IMR-90 (cell line): Measurements from ENCODE around the gene CCDC87.

Source experiments
- FOS ChIP-seq: fragments of 150-350 bp; IDR thresholded peaks from 2 replicates; pipeline ENCODE4 v1.6.1; 2016; ENCODE audit warnings: low read depth, low read length
- MXI1 ChIP-seq: IDR thresholded peaks from 2 replicates; pipeline ENCODE4 v1.6.1; 2012; ENCODE audit warnings: low read depth, mild to moderate bottlenecking, low read length, moderate library complexity, borderline replicate concordance
- NFE2L2 ChIP-seq: fragments of 150-350 bp; IDR thresholded peaks from 2 replicates; pipeline ENCODE4 v1.6.1; 2016; ENCODE audit warnings: low read depth, mild to moderate bottlenecking, low read length
- POLR2A ChIP-seq: IDR thresholded peaks from 2 replicates; pipeline ENCODE4 v1.6.1; 2012; ENCODE audit warnings: mild to moderate bottlenecking, low read depth, low read length
- RAD21 ChIP-seq: IDR thresholded peaks from 2 replicates; pipeline ENCODE4 v1.6.1; 2012; ENCODE audit warnings: low read length, improper control_type of control experiment
- RCOR1 ChIP-seq: IDR thresholded peaks from 2 replicates; pipeline ENCODE4 v1.6.1; 2012; ENCODE audit warnings: mild to moderate bottlenecking, low read length, improper control_type of control experiment; ENCODE audit not compliant: insufficient replicate concordance
- RFX5 ChIP-seq: IDR thresholded peaks from 2 replicates; pipeline ENCODE4 v1.8.0; 2012; ENCODE audit warnings: low read depth, mild to moderate bottlenecking, low read length, moderate library complexity
- TF ChIP-seq, protein P1 (sequence below): conservative IDR thresholded peaks from 2 replicates; pipeline ENCODE4 v1.5.1; 2012; ENCODE audit warnings: mild to moderate bottlenecking, low read depth, low read length, improper control_type of control experiment
- TF ChIP-seq, protein P2 (sequence below): fragments of 150-350 bp; IDR thresholded peaks from 2 replicates; pipeline ENCODE4 v1.6.1; 2016; ENCODE audit warnings: low read depth, mild to moderate bottlenecking, low read length, moderate library complexity, borderline replicate concordance
- TF ChIP-seq, protein P3 (sequence below): fragments of 150-350 bp; IDR thresholded peaks from 2 replicates; pipeline ENCODE4 v1.6.1; 2017; ENCODE audit warnings: mild to moderate bottlenecking, antibody characterized with exemption, low read length, low read depth

GRCh38 chr11:66614073-66614472 lies 21.2 kb upstream of the CCDC87 start:
- no peak for TF ChIP-seq POLR2A
- TF ChIP-seq, protein P1, sequence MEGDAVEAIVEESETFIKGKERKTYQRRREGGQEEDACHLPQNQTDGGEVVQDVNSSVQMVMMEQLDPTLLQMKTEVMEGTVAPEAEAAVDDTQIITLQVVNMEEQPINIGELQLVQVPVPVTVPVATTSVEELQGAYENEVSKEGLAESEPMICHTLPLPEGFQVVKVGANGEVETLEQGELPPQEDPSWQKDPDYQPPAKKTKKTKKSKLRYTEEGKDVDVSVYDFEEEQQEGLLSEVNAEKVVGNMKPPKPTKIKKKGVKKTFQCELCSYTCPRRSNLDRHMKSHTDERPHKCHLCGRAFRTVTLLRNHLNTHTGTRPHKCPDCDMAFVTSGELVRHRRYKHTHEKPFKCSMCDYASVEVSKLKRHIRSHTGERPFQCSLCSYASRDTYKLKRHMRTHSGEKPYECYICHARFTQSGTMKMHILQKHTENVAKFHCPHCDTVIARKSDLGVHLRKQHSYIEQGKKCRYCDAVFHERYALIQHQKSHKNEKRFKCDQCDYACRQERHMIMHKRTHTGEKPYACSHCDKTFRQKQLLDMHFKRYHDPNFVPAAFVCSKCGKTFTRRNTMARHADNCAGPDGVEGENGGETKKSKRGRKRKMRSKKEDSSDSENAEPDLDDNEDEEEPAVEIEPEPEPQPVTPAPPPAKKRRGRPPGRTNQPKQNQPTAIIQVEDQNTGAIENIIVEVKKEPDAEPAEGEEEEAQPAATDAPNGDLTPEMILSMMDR = no peak
- TF ChIP-seq RCOR1 = no peak
- no peak for TF ChIP-seq FOS
- TF ChIP-seq, protein P2, sequence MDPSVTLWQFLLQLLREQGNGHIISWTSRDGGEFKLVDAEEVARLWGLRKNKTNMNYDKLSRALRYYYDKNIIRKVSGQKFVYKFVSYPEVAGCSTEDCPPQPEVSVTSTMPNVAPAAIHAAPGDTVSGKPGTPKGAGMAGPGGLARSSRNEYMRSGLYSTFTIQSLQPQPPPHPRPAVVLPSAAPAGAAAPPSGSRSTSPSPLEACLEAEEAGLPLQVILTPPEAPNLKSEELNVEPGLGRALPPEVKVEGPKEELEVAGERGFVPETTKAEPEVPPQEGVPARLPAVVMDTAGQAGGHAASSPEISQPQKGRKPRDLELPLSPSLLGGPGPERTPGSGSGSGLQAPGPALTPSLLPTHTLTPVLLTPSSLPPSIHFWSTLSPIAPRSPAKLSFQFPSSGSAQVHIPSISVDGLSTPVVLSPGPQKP = no peak
- TF ChIP-seq RAD21 = no peak
- TF ChIP-seq, protein P3, sequence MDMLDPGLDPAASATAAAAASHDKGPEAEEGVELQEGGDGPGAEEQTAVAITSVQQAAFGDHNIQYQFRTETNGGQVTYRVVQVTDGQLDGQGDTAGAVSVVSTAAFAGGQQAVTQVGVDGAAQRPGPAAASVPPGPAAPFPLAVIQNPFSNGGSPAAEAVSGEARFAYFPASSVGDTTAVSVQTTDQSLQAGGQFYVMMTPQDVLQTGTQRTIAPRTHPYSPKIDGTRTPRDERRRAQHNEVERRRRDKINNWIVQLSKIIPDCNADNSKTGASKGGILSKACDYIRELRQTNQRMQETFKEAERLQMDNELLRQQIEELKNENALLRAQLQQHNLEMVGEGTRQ = no peak
- TF ChIP-seq MXI1 = no peak
- TF ChIP-seq NFE2L2 = no peak
- TF ChIP-seq RFX5 = no peak
